ENCODE data around the gene ST7.

ST7 gene

GRCh38 chr7:116977172-116977571, 23.9 kb downstream of the ST7 start:
- no peak for DNase-seq (ENCODE audit: low read depth in 1 of 2, low spot score in 1 of 2)

DNA sequence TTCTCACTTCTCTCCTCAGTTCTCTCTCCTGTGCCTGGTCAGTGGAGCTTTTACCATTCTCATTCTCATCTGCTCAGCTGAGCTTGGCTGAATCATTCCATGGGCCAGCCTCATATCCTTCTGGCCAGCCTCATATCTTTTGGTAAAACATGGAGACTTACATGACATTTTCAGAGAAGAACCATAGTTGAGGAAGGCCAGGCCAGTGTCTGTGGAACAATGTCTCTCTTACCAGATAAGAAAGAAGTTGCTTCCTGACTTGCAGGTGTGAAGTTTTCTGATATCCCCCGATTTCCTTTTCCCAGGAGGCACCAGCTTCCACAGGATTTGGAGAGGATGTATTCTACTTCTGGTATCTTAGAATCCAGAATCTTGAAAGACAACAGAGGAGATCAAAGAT, 24.7 kb downstream of the ST7 start:
- DNase-seq (ENCODE audit: low read depth in 1 of 2, low spot score in 1 of 2), result no peak

DNA sequence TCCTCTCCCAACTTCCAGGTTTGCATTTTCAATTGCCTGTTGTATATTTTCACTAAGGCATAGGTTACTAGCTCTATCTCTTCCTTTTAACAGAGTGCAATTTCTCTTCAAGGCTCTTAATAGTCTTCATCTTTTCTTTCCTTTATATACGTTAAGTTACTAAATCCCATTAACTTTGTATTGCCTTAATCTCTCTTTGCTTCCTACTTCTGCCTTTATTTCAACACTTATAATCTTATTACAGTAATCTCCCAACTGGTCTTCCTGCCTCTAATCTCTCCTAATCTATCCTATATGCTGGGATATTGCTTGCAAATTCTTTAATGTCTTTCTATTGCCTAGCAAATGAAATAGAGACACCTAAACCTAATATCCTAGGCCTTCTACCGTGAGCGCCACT, 26.1 kb downstream of the ST7 start:
- no peak for DNase-seq (ENCODE audit: low read depth in 1 of 2, low spot score in 1 of 2)

GRCh38 chr7:116980354-116980753, 27.1 kb downstream of the ST7 start:
- DNase-seq (ENCODE audit: low read depth in 1 of 2, low spot score in 1 of 2), result no peak

- no peak for DNase-seq (ENCODE audit: low read depth in 1 of 2, low spot score in 1 of 2)
Observed at GRCh38 chr7:116981939-116982338, 28.6 kb downstream of the ST7 start.

DNA sequence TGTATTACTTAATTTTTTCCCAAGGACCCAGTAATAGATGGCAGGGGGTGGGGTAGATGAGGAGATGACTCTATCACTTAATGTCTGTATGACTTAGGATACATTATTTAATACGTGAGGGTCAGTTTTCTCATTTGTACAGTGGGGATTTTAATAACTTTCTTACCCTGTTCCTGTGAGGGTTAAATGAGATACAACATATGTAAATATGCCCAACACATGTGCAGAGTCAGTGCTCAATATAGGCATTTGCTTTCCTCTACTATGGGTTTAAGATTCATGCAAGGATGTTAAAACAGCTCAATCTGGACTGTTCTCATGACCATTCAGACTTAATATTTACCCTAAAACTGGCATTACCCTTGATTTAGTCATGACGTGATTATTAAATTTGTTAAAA, 31.2 kb downstream of the ST7 start:
- DNase-seq (ENCODE audit: low read depth in 1 of 2, low spot score in 1 of 2), result no peak

DNA sequence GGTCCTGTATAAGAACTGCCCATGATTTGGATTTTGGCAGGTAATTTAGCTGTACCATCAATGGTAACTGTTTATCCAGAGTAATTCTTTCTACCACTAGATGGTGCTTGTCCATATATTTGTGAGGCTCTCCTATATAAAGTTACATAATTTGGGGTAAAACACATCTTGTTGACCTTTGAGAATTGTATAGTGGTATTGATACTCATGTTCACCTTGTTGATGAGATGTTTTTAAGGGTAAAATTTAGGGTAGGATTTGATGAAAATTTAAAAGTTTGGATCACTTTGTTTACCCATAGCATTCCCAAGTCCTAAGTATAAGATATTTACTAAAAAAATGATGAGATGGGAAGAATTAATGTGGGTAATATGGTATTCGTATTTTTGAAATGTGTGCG, 31.6 kb downstream of the ST7 start:
- no peak for DNase-seq (ENCODE audit: low read depth in 1 of 2, low spot score in 1 of 2)

DNA sequence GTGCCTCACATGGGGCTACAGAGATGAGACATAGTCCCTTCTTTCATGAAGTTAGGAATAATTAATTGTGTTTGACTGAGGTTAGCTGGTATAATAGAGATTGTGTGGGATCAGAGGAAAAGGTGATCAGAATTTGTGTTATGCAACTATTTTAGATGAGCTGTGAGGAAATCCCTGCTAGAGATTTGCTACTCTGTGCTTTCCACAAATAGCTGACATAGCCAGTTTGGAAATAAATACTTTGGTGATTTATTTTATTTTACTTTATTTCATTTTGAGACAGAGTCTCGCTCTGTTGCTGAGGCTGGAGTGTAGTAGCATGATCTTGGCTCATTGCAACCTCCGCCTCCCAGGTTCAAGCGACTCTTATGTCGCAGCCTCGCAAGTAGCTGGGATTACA, 32.3 kb downstream of the ST7 start:
- DNase-seq (ENCODE audit: low read depth in 1 of 2, low spot score in 1 of 2), result no peak

- DNase-seq (ENCODE audit: low read depth in 1 of 2, low spot score in 1 of 2), result no peak
Observed at GRCh38 chr7:116986611-116987565, 33.6 kb downstream of the ST7 start.

DNA sequence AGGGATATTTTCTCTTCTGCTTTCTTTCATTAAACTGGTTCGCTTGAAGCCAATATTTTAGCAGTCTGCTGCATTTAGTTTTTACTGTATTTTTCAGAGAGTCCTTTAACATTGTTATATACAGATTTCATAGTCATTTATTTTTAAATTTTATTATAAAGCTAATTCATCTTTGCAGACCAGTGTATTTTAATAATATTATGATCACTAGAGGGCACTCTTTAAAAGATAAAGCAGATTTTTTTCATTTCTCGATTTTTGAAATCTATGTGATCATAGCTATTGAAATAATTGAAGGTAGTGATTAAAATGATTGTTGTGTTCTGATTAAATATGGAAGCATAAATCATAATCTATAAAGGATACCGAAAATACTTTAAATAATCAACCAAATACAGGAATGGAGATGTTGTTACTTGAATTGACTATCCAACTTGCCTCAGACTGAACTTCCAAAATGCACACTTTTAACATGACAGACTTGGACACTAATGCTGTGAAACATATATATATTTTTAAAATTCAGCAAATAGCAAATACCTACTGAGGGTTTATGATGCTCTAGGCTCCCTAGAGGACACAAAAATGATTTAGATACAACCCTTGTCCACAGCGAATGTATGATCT, 35.2 kb downstream of the ST7 start:
- DNase-seq (ENCODE audit: low read depth in 1 of 2, low spot score in 1 of 2), result no peak

- DNase-seq (ENCODE audit: low read depth in 1 of 2, low spot score in 1 of 2), result no peak
Observed at GRCh38 chr7:116990056-116990455, 36.8 kb downstream of the ST7 start.

DNA sequence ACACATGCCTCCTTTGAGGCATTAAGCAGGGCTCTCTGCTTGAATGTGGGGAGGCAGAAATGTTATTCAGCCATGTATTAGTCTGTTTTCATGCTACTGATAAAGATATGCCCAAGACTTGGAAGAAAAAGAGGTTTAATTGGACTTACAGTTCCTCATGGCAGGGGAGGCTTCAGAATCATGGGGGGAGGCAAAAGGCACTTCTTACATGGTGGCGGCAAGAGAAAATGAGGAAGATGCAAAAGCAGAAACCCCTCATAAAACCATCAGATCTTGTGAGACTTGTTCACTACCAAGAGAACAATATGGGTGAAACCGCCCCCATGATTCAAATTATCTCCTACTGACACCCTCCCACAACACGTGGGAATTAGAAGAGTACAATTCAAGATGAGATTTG, 37.9 kb downstream of the ST7 start:
- no peak for DNase-seq (ENCODE audit: low read depth in 1 of 2, low spot score in 1 of 2)

DNA sequence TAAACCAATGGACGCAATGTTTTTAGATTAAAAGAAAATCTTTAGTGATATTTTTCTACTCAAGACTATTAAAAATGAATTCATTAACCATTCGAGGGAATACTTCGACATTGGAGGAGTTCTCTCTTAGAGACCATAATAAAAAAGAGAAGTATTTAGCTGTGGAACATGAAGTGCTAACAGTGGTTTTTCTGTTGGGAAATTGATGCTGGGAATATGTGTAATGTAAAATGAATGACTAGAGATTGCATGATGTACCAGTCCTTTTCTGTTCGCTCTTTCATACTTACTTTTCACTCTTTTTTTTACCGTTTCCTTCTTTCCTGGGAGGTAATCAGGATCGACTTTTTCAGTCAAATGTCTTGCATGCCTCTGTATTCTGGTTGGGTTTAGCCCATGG, 41.3 kb downstream of the ST7 start:
- no peak for DNase-seq (ENCODE audit: low read depth in 1 of 2, low spot score in 1 of 2)

DNA sequence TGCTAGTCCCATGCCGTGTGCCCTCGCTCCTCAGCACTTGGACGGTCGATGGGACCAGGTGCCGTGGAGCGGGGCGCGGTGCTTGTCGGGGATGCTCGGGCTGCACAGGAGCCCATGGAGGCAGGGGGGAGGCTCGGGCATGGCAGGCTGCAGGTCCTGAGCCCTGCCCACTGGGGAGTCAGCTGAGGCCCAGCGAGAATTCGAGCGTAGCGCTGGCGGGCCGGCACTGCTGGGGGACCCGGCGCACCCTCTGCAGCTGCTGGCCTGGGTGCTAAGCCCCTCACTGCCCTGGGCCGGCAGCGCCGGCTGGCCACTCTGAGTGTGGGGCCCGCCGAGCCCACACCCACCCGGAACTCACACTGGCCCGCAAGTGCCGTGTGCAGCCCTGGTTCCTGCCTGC, 44.7 kb downstream of the ST7 start:
- DNase-seq (ENCODE audit: low read depth in 1 of 2, low spot score in 1 of 2), result no peak

- DNase-seq (ENCODE audit: low read depth in 1 of 2, low spot score in 1 of 2), result no peak
Observed at GRCh38 chr7:116998567-116999175, 45.4 kb downstream of the ST7 start.

DNA sequence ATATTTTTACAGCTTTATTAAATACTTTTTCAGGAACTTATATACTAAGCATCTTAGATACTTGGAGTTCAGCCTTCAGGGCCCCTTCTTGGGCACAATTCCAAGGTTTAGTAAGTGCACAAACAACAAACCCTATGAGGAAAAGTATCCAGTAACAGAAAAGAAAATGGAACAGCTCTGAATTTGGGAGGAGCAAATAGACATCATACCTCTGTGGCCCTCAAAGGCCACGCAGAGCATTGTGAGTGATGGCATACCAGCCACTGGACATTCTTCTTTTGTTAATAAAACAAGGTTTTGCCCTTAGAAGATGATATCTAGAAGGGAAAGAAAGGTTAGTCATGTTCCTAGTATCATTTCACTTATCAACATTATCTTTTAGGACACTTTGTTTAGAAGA, 46.0 kb downstream of the ST7 start:
- no peak for DNase-seq (ENCODE audit: low read depth in 1 of 2, low spot score in 1 of 2)

DNA sequence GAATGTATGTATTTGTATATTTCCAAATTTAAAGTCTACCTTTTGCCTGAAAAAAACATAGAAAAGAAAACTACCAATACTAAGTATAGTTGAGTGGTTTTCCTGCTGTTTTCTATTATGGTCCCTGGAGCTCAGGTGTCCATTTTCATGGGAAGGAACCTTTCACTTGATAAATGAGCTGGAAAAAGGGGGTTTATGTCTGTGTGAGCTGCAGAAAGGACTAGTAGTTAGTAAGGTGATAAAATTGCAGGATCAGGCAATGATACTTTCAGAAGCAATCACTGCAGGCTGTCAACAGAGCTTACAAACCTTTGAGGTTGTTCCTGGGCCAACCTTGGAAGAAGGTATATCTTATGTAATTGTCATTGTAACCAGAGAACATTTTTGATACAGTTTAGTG, 48.0 kb downstream of the ST7 start:
- no peak for DNase-seq (ENCODE audit: low read depth in 1 of 2, low spot score in 1 of 2)

GRCh38 chr7:117004899-117005298, 51.6 kb downstream of the ST7 start:
- DNase-seq (ENCODE audit: low read depth in 1 of 2, low spot score in 1 of 2), result no peak

DNA sequence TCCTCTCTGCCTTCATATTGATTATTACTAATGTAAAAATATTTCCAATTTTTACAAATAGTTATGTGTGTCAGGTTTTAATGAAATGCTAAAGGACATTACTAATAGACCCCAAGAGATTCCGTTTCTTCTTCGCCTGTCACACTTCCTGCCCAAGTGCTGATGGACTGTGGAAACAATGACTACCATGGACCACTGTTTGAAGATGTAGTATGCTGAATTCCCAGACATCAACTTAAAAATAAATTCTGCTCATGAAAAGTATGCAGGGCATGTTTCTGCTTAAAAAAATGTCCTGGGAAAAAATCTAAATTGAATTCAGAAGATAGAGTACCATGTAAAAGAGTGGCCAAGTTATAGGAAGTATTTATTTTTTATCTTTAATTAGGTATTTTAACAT, 52.1 kb downstream of the ST7 start:
- DNase-seq (ENCODE audit: low read depth in 1 of 2, low spot score in 1 of 2), result no peak

DNA sequence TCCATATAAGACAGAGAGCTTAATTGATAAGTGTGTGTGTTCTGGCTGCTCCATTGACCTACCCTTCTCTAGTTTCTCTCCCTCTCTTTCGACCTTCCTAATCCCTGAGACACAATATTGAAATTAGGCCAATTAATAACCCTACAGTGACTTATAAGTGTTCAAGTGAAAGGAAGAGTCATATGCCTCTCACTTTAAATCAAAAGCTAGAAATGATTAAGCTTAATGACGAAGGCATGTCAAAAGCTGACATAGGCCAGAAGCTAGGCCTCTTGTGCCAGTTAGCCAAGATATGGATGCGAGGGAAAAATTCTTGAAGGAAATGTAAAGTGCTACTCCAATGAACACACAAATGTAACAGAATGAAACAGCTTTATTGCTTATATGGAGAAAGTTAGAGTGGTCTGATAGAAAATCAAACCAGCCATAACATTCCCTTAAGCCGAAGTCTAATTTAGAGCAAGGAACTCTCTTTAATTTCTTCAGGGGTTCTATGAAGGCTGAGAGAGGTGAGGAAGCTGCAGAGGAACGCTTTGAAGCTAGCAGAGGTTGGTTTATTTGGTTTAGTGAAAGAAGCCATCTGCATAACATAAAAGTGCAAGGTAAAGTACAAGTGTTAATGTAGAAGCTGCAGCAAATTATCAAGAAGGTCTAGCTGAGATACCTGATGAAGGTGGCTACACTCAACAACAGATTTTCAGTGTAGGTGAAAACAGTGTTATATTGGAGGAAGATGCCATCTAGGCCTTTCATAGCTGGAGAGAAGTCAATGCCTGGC, 53.8 kb downstream of the ST7 start:
- no peak for DNase-seq (ENCODE audit: low read depth in 1 of 2, low spot score in 1 of 2)

- DNase-seq (ENCODE audit: low read depth in 1 of 2, low spot score in 1 of 2), result no peak
Observed at GRCh38 chr7:117008118-117008885, 55.0 kb downstream of the ST7 start.
